Measurements from ENCODE around the gene PARD6B. TPM values are rescaled to one million over a fixed set of nuclear protein-coding genes. Genes with fewer than 3 reads are reported as not detected.
"Not testable (repeated sequence)": the region's sequence is repeated elsewhere in the genome, so short reads cannot be mapped to it uniquely, and the experiment has no call there.

The PARD6B gene
- total and polyA plus RNA-seq, 12 donors = 1.3 to 7.1 (median 3.4) TPM

- WGBS, 2 donors = 82 to 84% methylated on average over 13 of the region's 13 CpGs
- no peak for DNase-seq
- H3K4me1 ChIP-seq = peaks cover 0 to 13% (median 9%) of the 10 kb centered on the region in 9 donors
- H3K27ac ChIP-seq = no peak overlapping the region
- no peak overlapping the region for H3K4me3 ChIP-seq
- no peaks in the 10 kb centered on the region for H3K9me3 ChIP-seq
- H3K27me3 ChIP-seq = peaks cover 0 to 11% (median 0%) of the 10 kb centered on the region in 7 donors
- ATAC-seq = no peak
- H3K36me3 ChIP-seq = no peaks in the 10 kb centered on the region
- intact Hi-C loops (cut with DNase I) = loop anchor here in 5 of 10 donors (10.0 kb wide), 3 partner anchors 115 to 505 kb away; no protein-coding TSS in a partner anchor
- TF ChIP-seq CTCF (IDR thresholded peaks at IDR 0.05) = no peak
Observed at GRCh38 chr20:50799176-50799889, 68.0 kb downstream of the PARD6B start.

- no peaks in the 10 kb centered on the region for H3K9me3 ChIP-seq
- no peak for TF ChIP-seq CTCF (IDR thresholded peaks at IDR 0.05)
- ATAC-seq (no peak), DNase-seq (no peak)
- H3K4me1 ChIP-seq = peaks cover 0 to 9% (median 5%) of the 10 kb centered on the region in 9 donors
- H3K27me3 ChIP-seq = peaks cover 0 to 7% (median 0%) of the 10 kb centered on the region in 7 donors
- intact Hi-C loops (cut with DNase I) = loop anchor here in 5 of 10 donors (10.0 kb wide), 3 partner anchors 115 to 505 kb away; no protein-coding TSS in a partner anchor
- WGBS, 2 donors = 92 to 93% methylated on average over 8 of the region's 8 CpGs
- no peaks in the 10 kb centered on the region for H3K36me3 ChIP-seq
- H3K27ac ChIP-seq = no peak overlapping the region
- H3K4me3 ChIP-seq = no peak overlapping the region
Observed at GRCh38 chr20:50799890-50800550, 68.6 kb downstream of the PARD6B start.

GRCh38 chr20:50800986-50801746, 69.8 kb downstream of the PARD6B start:
- DNase-seq; intact Hi-C loops (cut with DNase I): not testable (repeated sequence)

GRCh38 chr20:50801747-50802125, 70.4 kb downstream of the PARD6B start:
- Histone ChIP-seq H3K36me3 (no peaks in the 10 kb centered on the region), H3K9me3 (no peaks in the 10 kb centered on the region), H3K4me3 (no peak overlapping the region), H3K27ac (no peak overlapping the region), H3K27me3 (no peaks in the 10 kb centered on the region), H3K4me1 (no peaks in the 10 kb centered on the region)
- TF ChIP-seq CTCF (IDR thresholded peaks at IDR 0.05) = no peak
- no peak for DNase-seq
- ATAC-seq = no peak
- WGBS, 2 donors = 85 to 89% methylated on average over 5 of the region's 5 CpGs
- intact Hi-C loops (cut with DNase I) = no loop called here

More at GRCh38 chr20:50800986-50801746, 69.8 kb downstream of the PARD6B start:
- not testable (repeated sequence) for H3K4me1 ChIP-seq, H3K9me3 ChIP-seq, H3K4me3 ChIP-seq, H3K27ac ChIP-seq, H3K36me3 ChIP-seq, H3K27me3 ChIP-seq, ATAC-seq
- 93 to 94% methylated on average over 13 of the region's 13 CpGs for WGBS, 2 donors

All from heart right ventricle (tissue), 16 donors.